Measurements from ENCODE around the gene PLEKHG4. TPM values are rescaled to one million over a fixed set of nuclear protein-coding genes. Genes with fewer than 3 reads are reported as not detected.

Gene PLEKHG4
- total RNA-seq, 1 donor from 2014 or later, result 3.7 TPM

DNA sequence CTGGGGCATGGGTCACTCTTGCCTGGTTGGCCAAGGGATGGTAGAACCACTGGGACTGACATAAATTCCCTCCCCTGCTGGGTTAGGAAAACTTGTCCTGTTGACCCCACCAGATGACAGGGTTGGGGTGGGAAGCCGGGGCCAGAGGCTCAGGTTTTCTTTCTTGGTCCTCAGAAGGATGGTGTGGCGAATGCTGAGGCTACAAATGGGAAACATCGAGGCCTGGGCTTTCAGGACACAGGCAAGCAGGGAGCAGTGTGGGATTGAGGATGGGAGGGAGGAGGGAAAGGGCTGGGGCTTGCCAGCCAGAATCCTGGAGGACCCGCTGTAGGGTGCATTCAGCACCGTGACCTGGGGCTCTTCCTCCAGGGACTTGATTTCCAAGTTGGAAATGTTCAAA, 14.5 kb upstream of the PLEKHG4 start:
- H3K27me3 ChIP-seq, result no peaks in the 10 kb centered on the region
- H3K36me3 ChIP-seq, result no peaks in the 10 kb centered on the region
- H3K27ac ChIP-seq, result no peak overlapping the region
- no peaks in the 10 kb centered on the region for H3K4me1 ChIP-seq
- no peak for DNase-seq (ENCODE audit: low spot score in 2 of 2)
- intact Hi-C loops (cut with DNase I), result no loop called here
- no peak for TF ChIP-seq CTCF (IDR thresholded peaks at IDR 0.05)
- no peak overlapping the region for H3K4me3 ChIP-seq
- no peaks in the 10 kb centered on the region for H3K9me3 ChIP-seq

DNA sequence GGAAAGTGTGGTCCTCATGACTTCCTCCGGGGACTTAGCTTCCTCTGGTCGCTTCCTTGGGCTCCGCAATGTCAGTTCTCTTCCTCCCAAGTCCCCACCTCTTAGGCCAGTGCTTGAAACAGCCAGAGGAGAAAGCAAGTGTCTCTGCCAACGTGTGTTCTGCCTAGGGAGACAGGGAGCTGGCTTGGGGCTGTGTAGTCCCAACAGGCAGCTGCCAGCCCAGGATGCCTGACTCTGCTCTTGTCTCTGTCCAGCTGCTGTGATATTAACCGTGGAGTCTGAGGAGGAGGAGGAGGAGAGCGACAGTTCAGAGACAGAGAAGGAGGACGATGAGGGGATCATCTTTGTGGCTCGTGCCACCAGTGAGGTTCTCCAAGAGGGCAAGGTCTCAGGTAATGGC, 13.5 kb upstream of the PLEKHG4 start:
- Histone ChIP-seq H3K4me1 (no peaks in the 10 kb centered on the region), H3K27me3 (no peaks in the 10 kb centered on the region), H3K27ac (no peak overlapping the region), H3K9me3 (no peaks in the 10 kb centered on the region), H3K36me3 (no peaks in the 10 kb centered on the region), H3K4me3 (no peak overlapping the region)
- intact Hi-C loops (cut with DNase I), result no loop called here
- DNase-seq (ENCODE audit: low spot score in 2 of 2), result no peak
- TF ChIP-seq CTCF (IDR thresholded peaks at IDR 0.05), result no peak

- Histone ChIP-seq H3K4me3 (no peak overlapping the region), H3K9me3 (no peaks in the 10 kb centered on the region), H3K4me1 (no peaks in the 10 kb centered on the region), H3K27me3 (no peaks in the 10 kb centered on the region), H3K36me3 (no peaks in the 10 kb centered on the region), H3K27ac (no peak overlapping the region)
- peak in 1 of 2 donors; percentile 84 for DNase-seq (ENCODE audit: low spot score in 2 of 2)
- TF ChIP-seq CTCF (IDR thresholded peaks at IDR 0.05), result no peak
- intact Hi-C loops (cut with DNase I), result no loop called here
Observed at GRCh38 chr16:67268136-67268579, 11.2 kb upstream of the PLEKHG4 start.

DNA sequence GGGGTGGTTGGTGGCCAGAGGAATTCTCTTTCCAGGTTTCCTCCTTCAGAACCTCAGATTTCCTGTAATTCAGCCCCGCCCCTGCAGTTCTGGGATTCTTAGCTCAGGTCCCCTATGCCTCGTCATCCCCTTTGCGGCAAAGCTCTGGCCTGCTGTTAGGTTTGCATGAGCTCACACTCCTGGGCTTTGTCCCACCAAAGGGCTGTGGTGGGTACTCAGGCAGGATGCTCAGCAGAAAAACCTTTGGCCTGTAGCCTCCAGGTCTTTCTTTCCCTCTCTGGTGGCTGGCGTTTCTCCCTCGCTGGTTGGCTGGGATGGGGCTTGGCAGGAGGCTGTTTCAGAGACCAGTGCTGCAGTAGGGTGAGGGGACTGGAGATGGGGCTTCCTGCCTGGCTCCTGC, 9.6 kb upstream of the PLEKHG4 start:
- no peak overlapping the region for H3K27ac ChIP-seq
- no peak for DNase-seq (ENCODE audit: low spot score in 2 of 2)
- TF ChIP-seq CTCF (IDR thresholded peaks at IDR 0.05), result no peak
- no peak overlapping the region for H3K4me3 ChIP-seq
- H3K9me3 ChIP-seq, result no peaks in the 10 kb centered on the region
- H3K36me3 ChIP-seq, result no peaks in the 10 kb centered on the region
- no peaks in the 10 kb centered on the region for H3K27me3 ChIP-seq
- H3K4me1 ChIP-seq, result no peaks in the 10 kb centered on the region
- intact Hi-C loops (cut with DNase I), result no loop called here

DNA sequence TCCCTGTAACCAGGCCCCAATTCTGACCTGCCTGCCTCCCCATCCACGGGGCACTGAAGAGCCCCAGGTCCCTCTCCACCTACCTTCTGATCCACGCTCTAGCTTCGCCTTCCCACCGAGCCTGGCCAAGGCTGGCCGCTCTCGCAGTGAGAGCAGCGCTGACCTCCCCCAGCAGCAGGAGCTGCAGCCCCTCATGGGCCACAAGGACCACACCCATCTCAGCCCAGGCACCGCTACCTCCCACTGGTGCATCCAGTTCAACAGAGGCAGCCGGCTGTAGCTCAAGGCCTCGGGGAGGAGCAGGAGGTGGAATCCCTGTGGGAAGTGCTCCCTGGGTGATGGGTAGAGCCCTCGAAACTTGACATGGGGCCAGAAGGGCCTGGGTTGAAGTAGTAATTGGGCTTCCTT, 8.4 kb upstream of the PLEKHG4 start:
- Histone ChIP-seq H3K27me3 (no peaks in the 10 kb centered on the region), H3K27ac (no peak overlapping the region), H3K9me3 (no peaks in the 10 kb centered on the region), H3K4me1 (no peaks in the 10 kb centered on the region), H3K4me3 (no peak overlapping the region), H3K36me3 (no peaks in the 10 kb centered on the region)
- intact Hi-C loops (cut with DNase I), result no loop called here
- TF ChIP-seq CTCF (IDR thresholded peaks at IDR 0.05), result no peak
- no peak for DNase-seq (ENCODE audit: low spot score in 2 of 2)

DNA sequence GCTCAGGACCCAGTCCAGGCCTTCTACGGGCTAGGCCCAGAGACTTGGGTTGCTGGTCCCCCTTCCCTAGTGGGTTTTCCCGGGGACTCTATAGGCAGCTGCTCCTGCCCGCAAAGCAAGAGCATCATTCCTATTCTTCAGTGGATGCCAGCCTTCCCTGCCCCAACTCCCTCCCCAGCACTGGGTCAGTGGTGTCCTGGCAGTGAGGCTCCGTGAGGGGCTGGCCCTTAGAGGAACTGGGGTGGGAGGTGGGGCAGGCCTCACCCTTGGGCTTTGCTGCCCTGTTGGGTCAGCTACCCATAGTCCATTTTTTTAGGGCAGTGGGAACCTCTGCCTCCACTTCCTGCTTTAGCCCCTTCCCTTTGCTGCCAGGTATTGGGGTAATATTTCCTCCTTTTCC, 7.9 kb upstream of the PLEKHG4 start:
- DNase-seq (ENCODE audit: low spot score in 2 of 2), result no peak

More for the DNA sequence above, 7.9 kb upstream of the PLEKHG4 start:
- intact Hi-C loops (cut with DNase I), result no loop called here
- no peaks in the 10 kb centered on the region for H3K27me3 ChIP-seq
- H3K27ac ChIP-seq, result no peak overlapping the region
- TF ChIP-seq CTCF (IDR thresholded peaks at IDR 0.05), result no peak
- H3K9me3 ChIP-seq, result no peaks in the 10 kb centered on the region
- H3K36me3 ChIP-seq, result no peaks in the 10 kb centered on the region
- no peak overlapping the region for H3K4me3 ChIP-seq
- no peaks in the 10 kb centered on the region for H3K4me1 ChIP-seq
